Eye (tissue), 1 donor: ENCODE results near the gene INSM2.
A peak's percentile ranks its signal among the peaks of the same experiment; 100 is the strongest.

Source experiments
- DNase-seq: peaks from one replicate; pipeline ENCODE4 v3.0.0-alpha.2; 2015

The INSM2 gene

DNA sequence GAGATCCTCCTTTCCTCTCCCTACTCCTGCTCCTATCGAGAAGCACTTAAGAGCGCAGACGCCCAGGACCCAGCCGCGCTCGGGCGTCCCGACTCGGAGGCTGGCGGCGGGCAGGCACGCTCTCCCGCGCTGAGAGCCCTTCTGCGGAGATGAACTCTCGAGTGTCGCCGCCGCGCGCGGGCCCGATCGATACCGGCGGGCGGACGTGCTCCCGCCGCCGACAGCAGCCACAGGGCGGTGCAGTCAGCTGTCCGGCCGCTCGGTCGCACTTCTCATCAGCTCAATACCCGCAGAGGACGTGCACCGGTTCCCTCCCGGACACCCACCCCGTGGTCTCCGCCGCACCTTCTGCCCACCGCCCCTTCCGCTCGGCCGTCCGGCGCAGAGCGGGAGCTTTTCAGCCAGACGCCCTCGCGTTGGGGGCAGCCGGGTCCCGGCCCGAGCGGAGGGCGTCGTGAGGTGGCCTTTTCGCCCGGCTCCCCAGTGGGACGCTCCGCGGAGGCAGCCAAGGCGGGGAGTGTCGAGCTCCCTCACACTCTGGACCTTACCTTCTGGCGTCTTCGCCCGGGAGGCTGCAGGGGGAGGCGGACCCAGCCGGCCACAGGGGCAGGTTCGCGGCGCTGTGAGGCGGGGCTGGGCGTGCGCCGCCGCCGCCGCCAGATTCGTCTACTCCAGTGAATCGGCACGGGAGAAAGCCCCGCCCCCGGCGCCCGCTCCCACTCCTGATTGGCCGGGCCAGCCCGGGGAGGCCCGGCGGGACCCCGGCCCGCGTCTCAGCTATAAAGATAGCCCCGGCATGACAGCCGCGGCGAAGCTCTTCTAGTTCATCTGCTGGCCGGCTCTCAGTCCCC lies at the start of gene INSM2:
INSM2 (plus strand) TSS at position 808 of the 851 bp plus-strand sequence. CDS start 89 bp downstream, outside the sequence.
- peak; percentile 94 for DNase-seq

DNA sequence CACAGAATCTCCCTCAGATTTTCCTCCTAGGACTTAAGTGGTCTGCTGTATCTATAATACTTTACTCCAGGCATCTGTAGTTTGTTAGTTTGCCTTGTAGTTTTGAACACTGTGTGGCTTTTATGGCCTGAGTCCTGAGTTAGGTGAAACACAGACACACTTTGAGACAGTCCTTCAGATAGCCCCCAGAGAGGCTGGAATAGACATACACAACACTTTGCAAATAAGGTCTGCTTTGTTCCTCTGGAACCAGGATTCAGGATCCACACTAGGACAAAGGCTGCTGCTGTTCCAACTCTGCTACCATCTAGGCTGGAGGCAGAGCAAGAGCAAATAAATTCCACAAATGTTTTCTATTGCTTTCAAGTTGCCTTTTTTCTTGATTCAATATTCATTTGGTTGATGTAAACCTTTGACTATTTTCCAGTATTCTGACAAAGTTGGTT lies 41.4 kb upstream of the INSM2 start:
- no peak for DNase-seq

- DNase-seq = no peak
Observed at GRCh38 chr14:35495278-35495677, 38.7 kb upstream of the INSM2 start.

DNA sequence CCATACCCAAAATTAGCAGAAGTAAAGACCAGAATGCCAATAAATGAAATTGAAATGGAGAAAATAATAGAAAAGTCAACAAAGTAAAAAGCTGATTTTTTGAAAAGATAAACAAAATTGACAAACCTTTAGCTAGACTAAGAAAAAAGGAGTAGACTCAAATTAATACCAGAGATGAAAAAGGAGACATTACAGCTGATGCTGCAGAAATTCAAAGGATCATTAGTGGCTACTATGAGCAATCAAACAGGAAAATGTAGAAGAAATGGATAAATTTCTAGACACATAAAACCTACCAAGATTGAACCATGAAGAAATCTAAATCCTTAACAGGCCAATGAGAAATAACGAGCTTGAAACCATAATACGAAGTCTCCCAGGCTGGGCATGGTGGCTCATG lies 34.8 kb upstream of the INSM2 start:
- DNase-seq = no peak

- peak; percentile 67 for DNase-seq
Observed at GRCh38 chr14:35503646-35504045, 30.3 kb upstream of the INSM2 start.

GRCh38 chr14:35504260-35504659 lies 29.7 kb upstream of the INSM2 start:
- peak; percentile 13 for DNase-seq

DNA sequence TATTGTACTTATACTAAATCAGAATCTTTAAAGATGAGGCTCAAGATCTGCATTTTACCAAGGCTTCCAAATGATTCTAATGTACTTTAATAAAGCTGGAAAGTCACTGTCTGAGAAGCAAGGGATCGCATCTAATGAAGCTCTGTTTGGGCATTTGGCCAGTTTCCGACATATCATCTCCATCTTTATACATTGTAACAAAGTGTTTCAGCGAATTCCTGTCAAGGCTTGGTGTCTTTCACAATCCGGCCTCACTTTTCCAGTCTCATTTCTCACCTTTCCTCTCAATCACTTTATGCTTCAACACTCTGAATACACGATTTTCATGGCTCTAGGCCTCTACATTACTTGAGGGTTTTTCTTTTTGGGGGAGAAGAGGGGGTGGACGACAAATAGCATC lies 27.5 kb upstream of the INSM2 start:
- DNase-seq = no peak

DNA sequence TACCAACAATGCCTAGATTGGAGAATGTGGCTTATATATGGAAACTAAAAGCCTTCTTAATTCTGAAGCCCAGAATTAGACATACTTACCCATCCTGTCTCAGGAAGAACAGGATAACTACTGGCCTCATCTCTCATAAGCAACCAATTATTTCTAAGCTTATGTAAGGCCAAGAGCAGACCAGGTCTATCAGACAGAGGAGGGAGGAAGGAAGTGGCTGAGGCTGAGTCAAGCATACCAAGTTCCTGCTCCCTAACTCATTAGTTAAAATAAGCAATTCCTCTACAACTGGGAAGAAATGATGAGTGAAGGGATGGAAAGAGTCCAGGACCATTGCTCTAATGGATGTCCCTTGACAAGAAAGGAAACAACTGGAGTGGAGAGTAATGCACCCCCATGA lies 27.0 kb upstream of the INSM2 start:
- no peak for DNase-seq

DNA sequence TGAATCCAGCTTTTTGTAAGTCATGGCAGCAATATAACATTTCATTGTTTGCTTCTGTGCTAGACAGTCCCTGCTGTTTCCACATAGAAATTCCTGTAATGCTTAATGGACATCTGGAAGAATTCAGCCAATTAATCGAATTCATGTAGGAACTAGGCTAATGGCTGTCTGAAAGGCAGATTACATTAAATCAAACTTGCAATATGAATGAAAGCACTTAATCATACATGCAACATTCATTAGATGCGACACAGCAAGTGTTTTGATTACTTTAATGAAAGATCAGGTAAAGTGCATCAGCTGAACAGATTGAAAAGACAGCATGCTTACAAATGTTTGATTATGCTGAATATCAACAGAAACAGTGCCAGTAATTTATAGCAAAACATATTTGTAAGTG lies 24.1 kb upstream of the INSM2 start:
- peak; percentile 71 for DNase-seq

DNA sequence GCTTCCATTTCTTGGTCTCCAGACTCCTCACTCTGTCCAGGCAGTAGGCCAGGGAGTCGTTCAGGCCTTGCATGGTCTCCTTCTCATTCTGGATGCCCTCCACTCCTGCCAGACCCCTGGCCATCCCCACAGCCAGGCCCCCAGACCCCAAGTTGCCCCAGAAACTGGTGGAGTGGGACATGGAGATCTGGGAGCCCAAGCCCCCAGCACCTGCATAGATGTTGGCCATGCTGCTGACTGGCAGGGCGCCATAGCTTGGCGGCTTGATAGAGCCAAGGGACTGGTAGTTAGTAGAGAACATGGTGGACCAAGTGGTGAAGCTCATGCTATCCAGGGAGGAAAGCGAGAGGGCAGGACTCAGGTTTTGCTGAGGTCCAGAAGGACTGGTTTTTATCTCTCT lies 21.2 kb upstream of the INSM2 start:
- DNase-seq = no peak

DNA sequence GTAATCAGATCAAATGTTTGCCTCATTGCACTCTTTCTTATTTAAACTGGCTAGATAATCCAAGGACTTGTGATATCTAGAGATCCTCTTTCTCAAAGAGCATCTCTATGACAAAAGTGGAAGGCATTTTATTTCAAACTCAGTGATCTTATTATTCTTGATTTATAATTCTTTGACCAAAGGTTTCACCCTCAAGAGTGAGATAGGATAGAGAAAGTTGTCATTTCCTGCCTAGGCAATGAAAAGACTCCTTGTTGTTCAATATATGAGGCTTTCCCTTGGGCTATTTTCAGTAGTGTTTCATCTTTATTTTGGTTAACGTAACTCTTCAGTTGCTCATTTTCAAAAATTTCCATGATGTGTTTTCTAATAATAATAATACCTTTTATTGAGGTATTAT lies 18.0 kb upstream of the INSM2 start:
- DNase-seq = no peak

GRCh38 chr14:35519986-35520385 lies 14.0 kb upstream of the INSM2 start:
- DNase-seq = no peak

- no peak for DNase-seq
Observed at GRCh38 chr14:35525695-35526094, 8.3 kb upstream of the INSM2 start.

- DNase-seq = no peak
Observed at GRCh38 chr14:35526962-35527361, 7.0 kb upstream of the INSM2 start.

- no peak for DNase-seq
Observed at GRCh38 chr14:35531960-35532747, 1.8 kb upstream of the INSM2 start.

DNA sequence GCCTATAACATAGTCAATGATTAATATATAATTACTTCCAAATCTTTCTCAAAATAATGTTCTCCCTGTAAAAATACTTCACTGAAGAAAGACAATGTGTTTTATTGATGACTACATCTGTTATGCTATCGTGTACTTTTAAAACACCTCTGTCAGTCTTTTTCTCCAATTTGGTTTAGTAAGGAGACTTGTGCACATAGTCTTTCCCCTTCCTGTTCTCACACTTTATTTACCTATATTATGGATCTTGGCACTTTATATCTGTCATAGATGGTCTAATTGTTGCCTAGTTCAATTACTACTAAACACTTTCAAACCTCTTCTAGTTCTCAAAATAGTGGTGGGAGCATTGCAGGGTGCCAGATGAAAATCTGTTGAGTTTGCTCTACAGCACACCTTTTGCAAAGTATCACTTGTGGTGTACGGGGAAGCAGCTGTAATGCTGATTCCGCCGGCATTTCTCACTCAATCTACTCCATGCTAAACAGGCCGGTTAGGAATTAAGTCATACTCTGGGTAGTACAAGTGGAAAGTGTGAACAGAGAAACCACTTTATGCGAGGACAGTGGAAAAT lies 1.1 kb upstream of the INSM2 start:
- no peak for DNase-seq

- no peak for DNase-seq
Observed at GRCh38 chr14:35534208-35534872, 376 bp downstream of the INSM2 start.

DNA sequence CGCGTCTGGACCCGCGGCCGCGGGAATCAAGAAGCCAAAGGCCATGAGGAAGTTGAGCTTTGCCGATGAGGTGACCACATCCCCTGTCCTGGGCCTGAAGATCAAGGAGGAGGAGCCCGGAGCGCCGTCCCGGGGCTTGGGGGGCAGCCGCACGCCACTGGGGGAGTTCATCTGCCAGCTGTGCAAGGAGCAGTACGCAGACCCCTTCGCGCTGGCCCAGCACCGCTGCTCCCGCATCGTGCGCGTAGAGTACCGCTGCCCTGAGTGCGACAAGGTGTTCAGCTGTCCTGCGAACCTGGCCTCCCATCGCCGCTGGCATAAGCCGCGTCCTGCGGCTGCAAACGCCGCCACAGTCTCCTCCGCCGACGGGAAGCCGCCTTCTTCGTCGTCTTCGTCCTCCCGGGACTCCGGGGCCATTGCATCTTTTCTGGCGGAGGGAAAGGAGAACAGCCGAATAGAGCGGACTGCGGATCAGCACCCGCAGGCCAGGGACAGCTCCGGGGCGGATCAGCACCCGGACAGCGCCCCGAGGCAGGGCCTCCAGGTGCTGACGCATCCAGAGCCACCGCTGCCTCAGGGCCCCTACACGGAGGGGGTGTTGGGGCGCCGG lies 1.0 kb downstream of the INSM2 start:
- peak; percentile 89 for DNase-seq

DNA sequence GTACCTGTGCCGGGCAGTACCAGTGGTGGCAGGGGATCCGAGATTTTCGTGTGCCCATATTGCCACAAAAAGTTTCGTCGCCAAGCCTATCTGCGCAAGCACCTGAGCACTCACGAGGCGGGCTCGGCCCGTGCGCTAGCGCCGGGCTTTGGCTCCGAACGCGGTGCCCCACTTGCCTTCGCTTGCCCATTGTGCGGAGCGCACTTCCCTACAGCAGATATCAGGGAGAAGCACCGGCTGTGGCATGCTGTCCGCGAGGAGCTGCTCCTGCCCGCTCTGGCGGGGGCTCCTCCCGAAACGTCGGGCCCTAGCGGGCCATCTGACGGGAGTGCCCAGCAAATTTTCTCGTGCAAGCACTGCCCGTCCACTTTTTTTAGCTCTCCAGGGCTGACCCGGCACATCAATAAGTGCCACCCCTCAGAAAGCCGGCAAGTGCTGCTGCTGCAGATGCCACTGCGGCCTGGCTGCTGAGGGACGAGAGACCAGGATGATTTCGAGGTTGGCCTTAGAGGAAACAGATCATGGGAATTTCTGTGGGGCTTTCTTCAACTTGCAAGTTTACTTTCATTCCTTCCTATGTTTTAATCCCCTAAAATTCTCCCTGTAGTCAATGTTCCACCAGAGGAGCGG lies 1.6 kb downstream of the INSM2 start:
- DNase-seq = peak; percentile 45

DNA sequence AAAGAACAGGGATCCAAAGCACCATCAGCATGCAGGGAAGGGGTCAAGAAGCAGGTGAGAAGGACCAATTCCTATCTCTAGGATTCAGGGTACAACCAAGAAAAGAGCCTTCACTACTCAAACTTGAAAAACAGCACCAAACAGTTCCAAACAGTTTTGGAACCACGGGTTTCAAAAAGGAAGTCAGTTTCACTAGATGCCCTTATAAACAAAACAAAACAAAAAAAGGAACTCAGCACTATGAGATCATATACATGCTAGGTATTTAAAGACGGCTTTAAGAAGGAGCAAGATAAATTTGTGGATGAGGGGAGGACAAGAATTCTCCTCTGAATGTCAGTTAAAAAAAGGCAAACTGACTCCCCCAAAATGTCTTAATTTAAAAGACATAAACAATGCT lies 6.0 kb downstream of the INSM2 start:
- no peak for DNase-seq

GRCh38 chr14:35543006-35543405 lies 9.0 kb downstream of the INSM2 start:
- no peak for DNase-seq

GRCh38 chr14:35549551-35549950 lies 15.6 kb downstream of the INSM2 start:
- no peak for DNase-seq
